H1 (cell line): Measurements from ENCODE around the gene SPOCK2.

ENCODE experiments used
- CTCF ChIP-seq, 3 experiments: IDR thresholded peaks; 1 replicate in 2 of 3; 2 replicates in 1 of 3; pipeline versions ENCODE4 v1.5.1 to v1.6.1; 2011; ENCODE audit warnings: low read length in 3 of 3, mild to moderate bottlenecking in 3 of 3, inconsistent platforms in 2 of 3, low read depth in 1 of 3, moderate library complexity in 1 of 3; ENCODE audit not compliant: insufficient read depth in 1 of 3; ENCODE audit errors: control extremely low read depth in 1 of 3
- EP300 ChIP-seq, 2 experiments: IDR thresholded peaks; 1 replicate in 1 of 2; 2 replicates in 1 of 2; pipeline ENCODE4 v1.6.1; 2011 to 2012; ENCODE audit warnings: low read depth in 2 of 2, low read length in 2 of 2, mild to moderate bottlenecking in 2 of 2, borderline replicate concordance in 1 of 2, inconsistent platforms in 1 of 2, moderate library complexity in 1 of 2
- EZH2 ChIP-seq: fragments of 200-600 bp; sonication (generic); IDR thresholded peaks from 2 replicates; pipeline ENCODE4 v1.7.1; 2012; ENCODE audit warnings: low read depth, mild to moderate bottlenecking, moderate library complexity, low read length, inconsistent platforms; ENCODE audit not compliant: severe bottlenecking
- POLR2A ChIP-seq, 2 experiments: IDR thresholded peaks; 1 replicate in 1 of 2; 2 replicates in 1 of 2; pipeline ENCODE4 v1.6.1; 2011; ENCODE audit warnings: low read depth in 2 of 2, low read length in 2 of 2, mild to moderate bottlenecking in 2 of 2; ENCODE audit errors: control extremely low read depth in 1 of 2
- RAD21 ChIP-seq, 2 experiments: IDR thresholded peaks in 1 of 2; conservative IDR thresholded peaks in 1 of 2; 2 replicates each; pipeline ENCODE4 v1.6.1; 2011; ENCODE audit warnings: low read depth in 2 of 2, low read length in 2 of 2, improper control_type of control experiment in 1 of 2, inconsistent platforms in 1 of 2, mild to moderate bottlenecking in 1 of 2, moderate library complexity in 1 of 2
- SIX5 ChIP-seq: IDR thresholded peaks from 2 replicates; pipeline ENCODE4 v1.6.1; 2011; ENCODE audit warnings: mild to moderate bottlenecking, low read depth, low read length
- SP1 ChIP-seq: IDR thresholded peaks from 2 replicates; pipeline ENCODE4 v1.6.1; 2011; ENCODE audit warnings: low read depth, low read length
- SUZ12 ChIP-seq: fragments of 200-600 bp; sonication (generic); IDR thresholded peaks from 2 replicates; pipeline ENCODE4 v1.6.1; 2012; ENCODE audit warnings: mild to moderate bottlenecking, inconsistent platforms, low read length, moderate library complexity, mixed read lengths
- TBP ChIP-seq: IDR thresholded peaks from 2 replicates; pipeline ENCODE4 v1.6.1; 2011; ENCODE audit warnings: low read depth, low read length, improper control_type of control experiment
- TCF12 ChIP-seq: IDR thresholded peaks from 2 replicates; pipeline ENCODE4 v1.6.1; 2011; ENCODE audit warnings: low read depth, mild to moderate bottlenecking, low read length
- YY1 ChIP-seq: IDR thresholded peaks from 2 replicates; pipeline ENCODE4 v1.6.1; 2011; ENCODE audit warnings: low read depth, mild to moderate bottlenecking, low read length
- TF ChIP-seq, protein P1 (sequence below): IDR thresholded peaks from 2 replicates; pipeline ENCODE4 v1.6.1; 2012; ENCODE audit warnings: inconsistent platforms

GRCh38 chr10:72024596-72024995, 63.8 kb downstream of the SPOCK2 start:
- no peak for TF ChIP-seq SP1
- no peak for TF ChIP-seq CTCF (IDR thresholded peaks at IDR 0.05; ENCODE audit: control extremely low read depth in 1 of 3, insufficient read depth in 1 of 3, low read depth in 1 of 3, low read length in 3 of 3)
- no peak for TF ChIP-seq POLR2A (IDR thresholded peaks at IDR 0.05; ENCODE audit: control extremely low read depth in 1 of 2, low read depth in 2 of 2, low read length in 2 of 2)
- no peak for TF ChIP-seq TCF12
- no peak for TF ChIP-seq TBP
- no peak for TF ChIP-seq EZH2
- TF ChIP-seq EP300 (IDR thresholded peaks at IDR 0.05; ENCODE audit: borderline replicate concordance in 1 of 2, low read depth in 2 of 2, low read length in 2 of 2), result no peak
- no peak for TF ChIP-seq SIX5
- TF ChIP-seq, protein P1, sequence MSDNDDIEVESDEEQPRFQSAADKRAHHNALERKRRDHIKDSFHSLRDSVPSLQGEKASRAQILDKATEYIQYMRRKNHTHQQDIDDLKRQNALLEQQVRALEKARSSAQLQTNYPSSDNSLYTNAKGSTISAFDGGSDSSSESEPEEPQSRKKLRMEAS, result no peak
- no peak for TF ChIP-seq RAD21 (IDR thresholded peaks at IDR 0.05 in 1 of 2, conservative IDR thresholded peaks at IDR 0.05 in 1 of 2; ENCODE audit: low read depth in 2 of 2, low read length in 2 of 2)
- no peak for TF ChIP-seq SUZ12
- TF ChIP-seq YY1, result no peak
